RWPE2 (cell line): ENCODE measurements around the gene WDR35.

Experiments
- ATAC-seq: fragments of 200-7000 bp; cut with Tn5 transposase; 3 replicates; pipeline ENCODE4 v1.9.1; 2021; ENCODE audit warnings: low read depth
- DNase-seq: peaks from one replicate; pipeline ENCODE4 v3.0.0-alpha.2; 2020; ENCODE audit warnings: low spot score
- H3K27ac ChIP-seq: fragments of 450-650 bp; 2 replicates; pipeline ENCODE4 v1.5.1; 2017; ENCODE audit warnings: mild to moderate bottlenecking; ENCODE audit not compliant: poor library complexity, severe bottlenecking
- H3K27me3 ChIP-seq: fragments of 250-450 bp; sonication (Bioruptor Pico); 2 replicates; pipeline ENCODE4 v1.5.1; 2021; ENCODE audit warnings: mild to moderate bottlenecking, moderate library complexity; ENCODE audit not compliant: insufficient read depth, poor library complexity, severe bottlenecking
- H3K36me3 ChIP-seq: fragments of 250-450 bp; sonication (Bioruptor Pico); 2 replicates; pipeline ENCODE4 v1.5.1; 2020; ENCODE audit warnings: low read depth, mild to moderate bottlenecking, moderate library complexity
- H3K4me1 ChIP-seq: fragments of 250-450 bp; sonication (Bioruptor Pico); 2 replicates; pipeline ENCODE4 v1.5.1; 2021; ENCODE audit warnings: mild to moderate bottlenecking, moderate library complexity; ENCODE audit not compliant: insufficient read depth, poor library complexity, severe bottlenecking
- H3K4me3 ChIP-seq: fragments of 250-450 bp; sonication (Bioruptor Pico); 2 replicates; pipeline ENCODE4 v1.5.1; 2021; ENCODE audit warnings: mild to moderate bottlenecking, moderate library complexity; ENCODE audit not compliant: severe bottlenecking
- H3K9me3 ChIP-seq: fragments of 250-450 bp; sonication (Bioruptor Pico); 2 replicates; pipeline ENCODE4 v1.5.1; 2021; ENCODE audit warnings: mild to moderate bottlenecking, moderate library complexity; ENCODE audit not compliant: severe bottlenecking
- CTCF ChIP-seq: fragments of 450-650 bp; IDR thresholded peaks from one replicate; pipeline ENCODE4 v1.5.1; 2017; ENCODE audit warnings: mild to moderate bottlenecking, moderate library complexity; ENCODE audit not compliant: poor library complexity, severe bottlenecking

WDR35 gene

GRCh38 chr2:19949071-19949470 is 40.8 kb downstream of the WDR35 start:
- H3K4me1 ChIP-seq = no peaks in the 10 kb centered on the region
- ATAC-seq (no peak), DNase-seq (no peak)
- H3K36me3 ChIP-seq = peaks cover 51% of the 10 kb centered on the region
- no peak overlapping the region for H3K27ac ChIP-seq
- H3K4me3 ChIP-seq = no peak overlapping the region
- no peaks in the 10 kb centered on the region for H3K9me3 ChIP-seq
- TF ChIP-seq CTCF = no peak
- H3K27me3 ChIP-seq = no peaks in the 10 kb centered on the region

GRCh38 chr2:19947184-19947940 is 42.5 kb downstream of the WDR35 start:
- TF ChIP-seq CTCF = no peak
- peaks cover 49% of the 10 kb centered on the region for H3K36me3 ChIP-seq
- no peaks in the 10 kb centered on the region for H3K27me3 ChIP-seq
- no peak overlapping the region for H3K4me3 ChIP-seq
- H3K4me1 ChIP-seq = no peaks in the 10 kb centered on the region
- H3K27ac ChIP-seq = no peak overlapping the region
- no peaks in the 10 kb centered on the region for H3K9me3 ChIP-seq
- ATAC-seq = no peak
- no peak for DNase-seq

GRCh38 chr2:19944205-19944845 is 45.6 kb downstream of the WDR35 start:
- H3K27ac ChIP-seq = no peak overlapping the region

GRCh38 chr2:19943189-19943588 is 46.7 kb downstream of the WDR35 start:
- no peaks in the 10 kb centered on the region for H3K4me1 ChIP-seq
- TF ChIP-seq CTCF = no peak
- no peak overlapping the region for H3K4me3 ChIP-seq
- H3K27me3 ChIP-seq = no peaks in the 10 kb centered on the region
- ATAC-seq (no peak), DNase-seq (no peak)
- H3K27ac ChIP-seq = no peak overlapping the region
- H3K36me3 ChIP-seq = peaks cover 44% of the 10 kb centered on the region
- H3K9me3 ChIP-seq = no peaks in the 10 kb centered on the region

More at GRCh38 chr2:19944205-19944845, 45.6 kb downstream of the WDR35 start:
- peaks cover 38% of the 10 kb centered on the region for H3K36me3 ChIP-seq
- H3K9me3 ChIP-seq = no peaks in the 10 kb centered on the region
- no peak for TF ChIP-seq CTCF
- DNase-seq (no peak), ATAC-seq (no peak)
- no peaks in the 10 kb centered on the region for H3K27me3 ChIP-seq
- H3K4me1 ChIP-seq = no peaks in the 10 kb centered on the region
- no peak overlapping the region for H3K4me3 ChIP-seq

- ATAC-seq = no peak
- H3K9me3 ChIP-seq = no peaks in the 10 kb centered on the region
Measured at GRCh38 chr2:19942199-19942598, 47.7 kb downstream of the WDR35 start.

More at GRCh38 chr2:19942199-19942598, 47.7 kb downstream of the WDR35 start:
- no peak for TF ChIP-seq CTCF
- peaks cover 44% of the 10 kb centered on the region for H3K36me3 ChIP-seq
- no peak for DNase-seq
- H3K27me3 ChIP-seq = no peaks in the 10 kb centered on the region
- no peak overlapping the region for H3K27ac ChIP-seq
- no peak overlapping the region for H3K4me3 ChIP-seq
- H3K4me1 ChIP-seq = no peaks in the 10 kb centered on the region
